ENCODE data around the gene SSUH2. TPM values are rescaled to one million over a fixed set of nuclear protein-coding genes. Genes with fewer than 3 reads are reported as not detected.

The SSUH2 gene
- total and polyA plus RNA-seq, 9 of the 15 experiments (the other 6 are each of a cell fraction or from before 2014, with no cell fraction given), result 0.04 to 0.17 (median 0.04) TPM; not detected in 6

DNA sequence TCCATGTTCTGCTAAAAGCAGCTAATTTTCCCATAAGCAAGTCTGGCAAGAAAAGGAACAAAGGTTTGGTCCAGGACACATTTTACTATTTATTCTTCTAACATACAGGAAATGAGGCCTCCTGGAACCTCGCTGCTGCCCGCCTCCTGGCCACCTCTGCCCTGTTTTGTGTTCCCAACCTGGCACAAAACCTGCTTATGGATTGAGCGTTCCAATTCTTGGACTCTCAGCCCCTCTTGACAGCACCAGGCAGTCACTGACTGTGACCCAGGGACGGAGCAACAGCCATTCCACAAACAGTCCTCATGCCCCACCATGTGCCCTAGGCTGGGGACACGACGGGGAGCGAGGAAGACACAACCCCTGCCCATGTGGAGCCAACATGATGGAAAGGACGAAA, 11.6 kb upstream of the SSUH2 start:
- intact Hi-C loops (cut with micrococcal nuclease) (no loop called here), in situ Hi-C loops (cut with MboI) (no loop called here)
- CTCF ChIA-PET (ENCODE audit: low intra/inter-chr PET ratio), result no interaction called here
- Histone ChIP-seq H3K4me3 (no peak overlapping the region), H3K79me2 (ENCODE audit: control insufficient read depth, insufficient read depth, low read length) (no peaks in the 10 kb centered on the region), H3K27me3 (ENCODE audit: control insufficient read depth in 2 of 2, insufficient read depth in 2 of 2, low read length in 2 of 2) (peaks cover 12 to 58% of the 10 kb centered on the region in 2 experiments; a peak in 4 of 5 replicates), H4K20me1 (replicated peaks; ENCODE audit: control insufficient read depth, insufficient read depth, low read length) (0 out of 2 replicates have a peak, but pooled peaks cover 3% of the 10 kb centered on the region), H3K9me3 (replicated peaks; ENCODE audit: control insufficient read depth, insufficient read depth, low read depth, low read length) (no peaks in the 10 kb centered on the region), H2AFZ (ENCODE audit: low read depth, low read length) (no peak overlapping the region), H3K9me1 (ENCODE audit: control insufficient read depth, insufficient read depth, low read length) (peaks cover 2% of the 10 kb centered on the region), H3K27ac (ENCODE audit: extremely low read depth, low read depth, low read length) (no peak overlapping the region), H3K36me3 (ENCODE audit: control insufficient read depth, insufficient read depth, low read length) (no peaks in the 10 kb centered on the region), H3K9ac (ENCODE audit: insufficient read depth in 1 of 2, low read depth in 2 of 2, low read length in 2 of 2) (peak overlapping the region in 1 of 2 experiments; percentile 15; a peak in 1 of 4 replicates), H3K4me1 (replicated peaks in 1 of 2; ENCODE audit: control insufficient read depth in 2 of 2, insufficient read depth in 2 of 2, low read length in 2 of 2) (no peaks in the 10 kb centered on the region), H3K4me2 (ENCODE audit: insufficient read depth, low read length) (no peak overlapping the region)
- no TSS peak for BruUV-seq (replicated peaks)
- no peak for FAIRE-seq
- POLR2A ChIA-PET, result no interaction called here
- WGBS (ENCODE audit: insufficient coverage, low coverage, missing lambda C conversion rate), result 0% methylated on average over 8 of the region's 8 CpGs
- DNase-seq (ENCODE audit: extremely low read depth in 1 of 4, low spot score in 3 of 4), result no peak
- ATAC-seq, result no peak
- no peak for TF ChIP-seq ZBTB8A (IDR thresholded peaks at IDR 0.05; ENCODE audit: partially characterized antibody)
- TF ChIP-seq SNAPC5 (CRISPR knock-in tag; IDR thresholded peaks at IDR 0.05), result no peak
- no peak for TF ChIP-seq SREBF1 (IDR thresholded peaks at IDR 0.05; ENCODE audit: borderline replicate concordance, low read depth, low read length)
- TF ChIP-seq, protein P1, sequence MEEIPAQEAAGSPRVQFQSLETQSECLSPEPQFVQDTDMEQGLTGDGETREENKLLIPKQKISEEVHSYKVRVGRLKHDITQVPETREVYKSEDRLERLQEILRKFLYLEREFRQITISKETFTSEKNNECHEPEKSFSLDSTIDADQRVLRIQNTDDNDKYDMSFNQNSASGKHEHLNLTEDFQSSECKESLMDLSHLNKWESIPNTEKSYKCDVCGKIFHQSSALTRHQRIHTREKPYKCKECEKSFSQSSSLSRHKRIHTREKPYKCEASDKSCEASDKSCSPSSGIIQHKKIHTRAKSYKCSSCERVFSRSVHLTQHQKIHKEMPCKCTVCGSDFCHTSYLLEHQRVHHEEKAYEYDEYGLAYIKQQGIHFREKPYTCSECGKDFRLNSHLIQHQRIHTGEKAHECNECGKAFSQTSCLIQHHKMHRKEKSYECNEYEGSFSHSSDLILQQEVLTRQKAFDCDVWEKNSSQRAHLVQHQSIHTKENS (CRISPR knock-in tag; IDR thresholded peaks at IDR 0.05), result no peak
- no peak for TF ChIP-seq THRAP3 (IDR thresholded peaks at IDR 0.05; ENCODE audit: borderline replicate concordance)
- TF ChIP-seq ERF (CRISPR knock-in tag; IDR thresholded peaks at IDR 0.05), result no peak
- TF ChIP-seq SMARCB1 (IDR thresholded peaks at IDR 0.05; ENCODE audit: insufficient read length, low read depth), result no peak
- no peak for TF ChIP-seq ZNF184 (CRISPR knock-in tag; IDR thresholded peaks at IDR 0.05)
- TF ChIP-seq TFAM (CRISPR knock-in tag; conservative IDR thresholded peaks at IDR 0.05), result no peak
- no peak for TF ChIP-seq RBM34 (IDR thresholded peaks at IDR 0.05; ENCODE audit: borderline replicate concordance, insufficient read depth, low read length)

Measured in K562 (cell line).